Activated CD4-positive, alpha-beta T cell treated with anti-CD3 and anti-CD28 coated beads, Interleukin-2, amount 50 U/mL, for 24 hours (primary cell): ENCODE results near the gene CREB3L1.

Experiments
- DNase-seq, 2 donors: peaks; one replicate each; pipeline ENCODE4 v3.0.0-alpha.2; 2020; ENCODE audit warnings: low read depth in 1 of 2, low spot score in 1 of 2

The CREB3L1 gene

GRCh38 chr11:46277622-46278386 lies at the start of gene CREB3L1:
Gene CREB3L1 (plus strand): TSS chr11:46277662. CDS start chr11:46278112, 450 bp downstream.
- no peak for DNase-seq

DNA sequence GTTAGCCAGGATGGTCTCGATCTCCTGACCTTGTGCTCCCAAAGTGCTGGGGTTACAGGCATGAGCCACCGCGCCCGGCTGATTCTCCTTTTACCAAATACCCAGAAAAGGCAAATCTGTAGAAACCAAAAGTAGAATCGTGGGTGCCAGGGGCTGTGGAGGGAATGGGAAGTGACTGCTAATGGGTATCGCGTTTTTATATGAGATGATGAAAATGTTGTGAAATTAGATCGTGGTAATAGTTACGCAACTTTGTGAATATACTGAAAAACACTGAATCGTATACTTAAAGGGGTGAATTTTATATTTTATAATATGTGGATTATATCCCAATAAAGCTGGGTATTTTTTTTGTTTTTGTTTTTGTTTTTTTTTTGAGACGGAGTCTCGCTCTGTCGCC lies 48.2 kb upstream of the CREB3L1 start:
- no peak for DNase-seq

DNA sequence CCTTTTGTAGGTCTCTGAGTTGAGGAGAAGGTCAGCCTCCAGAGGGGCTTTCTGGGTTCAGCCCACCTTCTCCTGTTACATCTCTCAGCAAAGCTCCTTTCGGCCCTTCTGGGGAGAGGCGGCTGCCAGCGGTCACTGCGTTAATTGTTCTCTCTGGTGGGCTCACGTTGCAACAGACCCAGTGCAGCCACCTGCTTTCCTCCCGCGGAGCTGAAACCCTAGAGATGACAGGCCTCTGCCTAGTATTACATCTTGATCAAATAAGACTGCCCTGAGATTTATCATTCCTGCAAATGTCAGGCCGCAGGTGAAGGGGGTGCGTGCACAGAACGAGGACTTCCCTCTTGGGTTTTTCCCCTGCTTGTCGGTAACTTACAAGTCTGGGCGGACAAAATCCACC lies 43.2 kb upstream of the CREB3L1 start:
- no peak for DNase-seq

DNA sequence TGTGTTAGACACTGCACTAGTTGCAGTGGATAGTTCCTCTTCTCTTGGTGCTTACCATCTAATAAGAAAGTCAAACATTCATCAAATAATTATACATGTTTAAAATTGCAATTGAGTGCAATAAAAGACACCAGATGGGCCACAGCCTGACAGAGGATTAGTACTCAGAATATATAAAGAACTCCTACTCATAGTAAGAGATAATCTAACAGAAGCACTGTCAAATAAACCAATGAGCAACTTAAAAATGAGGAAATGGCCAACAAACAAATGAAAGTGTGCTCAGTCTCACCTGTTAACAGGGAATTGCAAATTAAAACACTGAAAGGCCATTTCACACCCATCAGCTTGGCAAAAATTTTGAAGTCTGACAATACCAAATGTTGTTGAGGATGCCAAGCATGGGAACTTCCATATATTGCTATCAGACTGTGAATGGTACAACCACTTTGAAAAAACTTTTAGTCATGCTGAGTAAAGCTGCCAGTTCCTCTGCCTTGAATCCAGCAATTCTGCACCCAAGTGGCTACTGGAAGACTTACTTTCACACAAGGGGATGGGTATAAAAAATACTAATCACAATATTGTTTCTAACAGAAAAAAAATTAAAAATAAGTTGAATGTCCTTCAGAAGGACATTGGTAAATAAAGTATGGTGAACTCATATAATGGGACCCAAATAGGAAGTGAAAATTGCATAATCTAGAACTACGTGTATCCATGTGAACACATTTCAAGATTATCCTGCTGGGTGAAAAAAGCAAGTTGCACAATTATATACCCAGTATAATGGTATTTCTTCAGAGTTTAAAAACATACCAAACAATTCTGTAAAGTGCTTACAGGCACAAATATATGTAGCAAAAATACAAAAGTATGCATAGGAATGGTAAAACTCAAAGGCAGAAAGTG lies 41.4 kb upstream of the CREB3L1 start:
- DNase-seq = no peak

GRCh38 chr11:46236918-46237247 lies 40.6 kb upstream of the CREB3L1 start:
- no peak for DNase-seq

GRCh38 chr11:46237248-46238077 lies 40.0 kb upstream of the CREB3L1 start:
- peak; percentile 26 to 57 for DNase-seq

GRCh38 chr11:46238078-46238966 lies 39.1 kb upstream of the CREB3L1 start:
- DNase-seq = peak; percentile 25 to 30

GRCh38 chr11:46238967-46239800 lies 38.3 kb upstream of the CREB3L1 start:
- DNase-seq = peak; percentile 66 to 77

DNA sequence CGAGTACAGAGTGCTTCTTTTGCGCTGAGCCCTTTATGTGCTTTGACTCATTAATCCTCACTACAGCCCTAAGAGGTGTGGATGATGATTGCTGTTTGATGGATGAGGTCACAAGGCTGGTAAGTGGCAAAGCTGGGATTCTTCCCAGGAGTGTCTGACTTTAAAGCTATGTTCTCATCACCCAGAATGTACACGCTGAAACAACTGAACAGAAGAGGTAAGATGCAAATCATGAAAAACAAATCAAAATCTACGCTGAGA lies 37.7 kb upstream of the CREB3L1 start:
- no peak for DNase-seq

- DNase-seq = no peak
Measured at GRCh38 chr11:46240371-46240770, 37.1 kb upstream of the CREB3L1 start.

GRCh38 chr11:46240861-46241260 lies 36.6 kb upstream of the CREB3L1 start:
- no peak for DNase-seq

DNA sequence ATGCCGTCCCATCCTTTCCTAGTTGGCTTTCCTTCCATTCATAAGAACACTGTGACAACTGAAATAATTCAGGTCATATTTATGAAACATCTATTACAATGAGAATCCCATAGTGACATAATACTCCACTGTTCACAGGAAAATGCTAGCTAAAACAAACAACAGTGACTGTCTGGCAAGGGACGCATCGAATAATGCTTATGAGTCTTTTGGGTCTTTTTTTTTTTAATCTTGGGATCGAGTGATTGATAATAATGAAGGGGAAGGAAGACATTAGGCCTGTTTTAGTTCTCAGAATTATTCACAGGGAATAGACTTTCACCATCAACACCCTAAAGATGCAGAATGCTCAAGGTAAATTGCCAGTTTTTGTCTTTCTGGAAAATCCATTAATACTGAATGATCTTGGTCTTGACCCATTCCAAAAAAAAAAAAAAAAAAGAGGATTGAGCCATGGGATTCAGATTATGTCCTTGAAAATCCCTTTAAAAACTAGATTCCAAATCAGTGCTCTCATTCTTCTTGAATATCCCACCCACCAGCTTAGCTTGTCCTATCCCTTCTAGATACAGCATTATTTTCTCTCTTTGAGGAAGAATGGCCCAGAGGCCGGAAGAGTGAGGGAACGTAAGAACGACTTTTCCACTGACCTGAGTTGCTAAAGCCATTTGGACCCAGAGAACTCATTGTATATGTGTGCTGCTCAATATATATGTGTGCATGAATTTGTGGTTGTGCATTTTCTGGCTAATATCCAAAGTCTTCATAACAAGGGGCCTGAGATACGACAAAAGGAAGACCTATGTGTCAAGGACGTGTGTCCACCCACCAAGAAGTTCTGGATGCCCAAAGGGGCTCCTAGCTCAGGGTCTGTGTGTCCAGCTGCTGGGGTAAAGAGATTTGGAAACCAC lies 35.2 kb upstream of the CREB3L1 start:
- no peak for DNase-seq

DNA sequence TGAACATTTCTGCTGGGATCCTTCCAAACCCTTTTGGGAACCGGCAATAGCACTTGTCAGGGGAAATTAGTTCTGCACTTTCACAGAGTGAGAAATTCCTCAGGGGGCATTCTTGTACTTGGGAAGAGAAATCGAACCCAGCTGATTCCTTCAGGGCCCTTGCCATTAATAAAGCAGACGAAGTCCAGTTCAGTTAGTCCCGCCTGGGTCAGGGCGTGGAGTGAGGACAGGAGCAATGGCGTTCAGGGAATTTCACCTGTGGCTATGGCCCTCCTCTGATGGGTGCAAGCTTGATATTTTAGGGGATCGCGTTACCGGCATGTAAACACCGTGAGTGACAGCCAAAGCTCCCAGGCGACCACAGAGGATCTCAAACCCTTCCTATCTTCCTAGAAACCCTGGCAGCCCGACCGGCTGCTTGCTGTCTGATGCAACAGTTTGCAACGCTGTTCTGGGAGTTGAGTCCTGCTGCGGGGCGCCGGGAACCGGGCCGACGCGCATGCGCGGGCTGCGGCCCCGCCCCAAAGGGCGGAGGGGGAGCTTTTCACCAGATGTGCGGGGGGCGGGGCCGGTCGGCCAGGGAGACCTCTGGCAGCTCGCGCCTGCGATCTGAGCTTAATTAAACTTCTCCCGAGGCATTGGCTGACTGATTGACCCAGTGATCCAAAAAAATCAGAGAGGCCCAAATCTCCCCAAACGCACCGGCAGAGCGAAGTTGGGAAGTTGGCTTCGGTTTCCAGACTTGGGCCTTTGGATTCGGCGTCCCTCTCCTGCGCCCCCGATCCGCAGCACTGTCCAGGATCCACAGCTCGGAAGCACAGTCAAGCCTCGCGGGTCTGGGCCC lies 34.3 kb upstream of the CREB3L1 start:
- peak; percentile 79 for DNase-seq

GRCh38 chr11:46243796-46244109 lies 33.7 kb upstream of the CREB3L1 start:
- no peak for DNase-seq

GRCh38 chr11:46246521-46246920 lies 30.9 kb upstream of the CREB3L1 start:
- no peak for DNase-seq

DNA sequence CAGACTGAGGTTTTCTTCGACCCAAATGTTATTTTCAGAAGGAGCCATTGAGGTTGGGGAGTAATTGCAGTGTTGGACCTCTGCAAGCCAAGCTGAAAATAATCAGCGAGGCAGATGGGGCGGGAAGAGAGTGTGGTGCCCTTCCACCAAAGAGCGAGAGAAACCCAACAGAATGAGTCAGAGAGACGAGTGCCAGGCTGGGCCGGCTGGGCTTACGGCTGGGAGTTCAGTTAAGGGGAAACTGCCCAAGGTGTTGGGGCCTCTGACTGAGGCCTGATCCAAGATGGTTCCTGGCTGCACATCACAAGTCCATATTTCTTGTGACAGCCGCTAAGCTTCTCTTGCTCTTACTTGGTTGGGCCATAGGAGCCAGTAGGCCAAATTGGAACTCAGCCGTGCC lies 30.4 kb upstream of the CREB3L1 start:
- no peak for DNase-seq

DNA sequence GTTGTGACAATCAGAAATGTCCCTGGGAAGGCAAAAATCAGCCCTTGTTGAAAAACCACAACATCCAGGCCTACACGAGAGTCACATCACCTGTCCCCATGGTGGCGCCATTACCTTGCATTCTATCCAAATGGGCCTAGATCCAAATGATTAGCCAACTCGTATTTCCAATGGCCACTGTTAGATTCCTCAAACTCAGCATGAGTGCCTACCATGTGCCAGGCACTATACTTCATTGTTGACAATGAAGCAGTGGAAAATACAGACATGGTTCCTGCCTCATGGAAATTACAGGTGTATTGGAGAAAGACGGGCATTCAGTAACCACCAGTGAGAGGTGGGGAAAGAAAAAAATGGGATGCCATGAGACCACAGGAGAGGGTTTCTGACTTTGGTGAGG lies 29.8 kb upstream of the CREB3L1 start:
- DNase-seq = peak in 1 of 2 donors; percentile 7
